ENCODE data around the gene CARNS1. TPM values are rescaled to one million over a fixed set of nuclear protein-coding genes. Genes with fewer than 3 reads are reported as not detected.

Gene CARNS1
- total RNA-seq, 1 experiment from 2014 or later, result 0.07 TPM

DNA sequence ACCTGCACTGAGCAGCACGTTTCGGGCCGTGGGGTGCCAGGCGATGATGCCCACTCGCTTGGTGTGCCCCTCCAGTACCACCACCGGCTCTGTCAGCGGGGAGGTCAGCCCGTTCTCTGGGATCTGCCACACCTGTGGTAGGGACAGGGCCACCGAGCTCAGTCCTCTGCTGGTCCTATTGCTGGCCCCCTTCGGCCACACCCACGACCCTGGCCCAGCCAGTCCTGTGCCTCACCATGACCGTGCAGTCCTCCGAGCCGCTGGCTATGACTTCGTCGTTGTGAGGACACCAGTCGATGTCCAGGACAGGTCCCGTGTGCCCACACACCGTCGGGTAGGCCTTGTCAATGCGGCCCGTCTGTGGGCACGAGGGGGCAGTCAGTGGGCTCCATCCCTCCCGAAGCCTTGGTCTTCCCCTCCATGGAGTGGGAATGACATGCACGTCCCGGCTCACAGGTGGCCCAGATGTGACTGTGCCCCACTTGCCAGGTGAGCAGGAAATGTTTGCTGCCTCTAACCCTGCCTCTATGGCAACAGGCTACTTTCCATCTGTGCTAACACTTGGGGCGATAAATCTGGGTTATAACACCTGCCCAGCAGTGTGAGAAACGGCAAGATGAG, 26.4 kb downstream of the CARNS1 start:
- ChIA-PET CTCF (no interaction called here), POLR2A (interaction anchor here (0.7 to 1.3 kb wide), 3 partner anchors 13 to 40 kb away, joined by 3 to 4 read pairs (median 3); partner anchors contain the start of genes PPP1CA and RPS6KB2)
- no peak for TF ChIP-seq CTCF (IDR thresholded peaks at IDR 0.05; ENCODE audit: unreplicated experiment)
- Mint-ChIP-seq H3K4me3 (ENCODE audit: unreplicated experiment) (peak overlapping the region; percentile 82), H3K9me3 (ENCODE audit: unreplicated experiment) (no peaks in the 10 kb centered on the region), H3K36me3 (ENCODE audit: insufficient read depth, unreplicated experiment) (peaks cover 22% of the 10 kb centered on the region), H3K27ac (ENCODE audit: low read depth, unreplicated experiment) (no peak overlapping the region), H3K4me1 (ENCODE audit: insufficient read depth, unreplicated experiment) (peaks cover 17% of the 10 kb centered on the region), H3K27me3 (ENCODE audit: insufficient read depth, unreplicated experiment) (no peaks in the 10 kb centered on the region)
- BruUV-seq (replicated peaks), result TSS peak; percentile 32
- DNase-seq (ENCODE audit: unreplicated experiment), result no peak
- intact Hi-C loops (cut with micrococcal nuclease), result loop anchor here (2.0 kb wide), 1 partner anchor 65 kb away; no protein-coding TSS in a partner anchor

GRCh38 chr11:67442504-67443404, 27.3 kb downstream of the CARNS1 start:
- CTCF ChIA-PET, result interaction anchor here (1.2 kb wide), 1 partner anchor 22 kb away, joined by 3 read pairs; no protein-coding TSS in a partner anchor
- H3K4me1 Mint-ChIP-seq (ENCODE audit: insufficient read depth, unreplicated experiment), result peaks cover 17% of the 10 kb centered on the region
- no peaks in the 10 kb centered on the region for H3K27me3 Mint-ChIP-seq (ENCODE audit: insufficient read depth, unreplicated experiment)
- DNase-seq (ENCODE audit: unreplicated experiment), result no peak
- intact Hi-C loops (cut with micrococcal nuclease), result loop anchor here (1.0 to 2.0 kb wide), 2 partner anchors 22 to 64 kb away; no protein-coding TSS in a partner anchor
- no TSS peak for BruUV-seq (replicated peaks)
- peak overlapping the region; percentile 82 for H3K4me3 Mint-ChIP-seq (ENCODE audit: unreplicated experiment)
- no peaks in the 10 kb centered on the region for H3K9me3 Mint-ChIP-seq (ENCODE audit: unreplicated experiment)
- peak overlapping the region; percentile 63 for H3K27ac Mint-ChIP-seq (ENCODE audit: low read depth, unreplicated experiment)
- no peak for TF ChIP-seq CTCF (IDR thresholded peaks at IDR 0.05; ENCODE audit: unreplicated experiment)
- H3K36me3 Mint-ChIP-seq (ENCODE audit: insufficient read depth, unreplicated experiment), result peaks cover 18% of the 10 kb centered on the region
- POLR2A ChIA-PET, result interaction anchor here (0.8 to 2.3 kb wide), 5 partner anchors 14 to 63 kb away, joined by 3 to 13 read pairs (median 3); partner anchors contain the start of genes PITPNM1, RPS6KB2 and TMEM134

DNA sequence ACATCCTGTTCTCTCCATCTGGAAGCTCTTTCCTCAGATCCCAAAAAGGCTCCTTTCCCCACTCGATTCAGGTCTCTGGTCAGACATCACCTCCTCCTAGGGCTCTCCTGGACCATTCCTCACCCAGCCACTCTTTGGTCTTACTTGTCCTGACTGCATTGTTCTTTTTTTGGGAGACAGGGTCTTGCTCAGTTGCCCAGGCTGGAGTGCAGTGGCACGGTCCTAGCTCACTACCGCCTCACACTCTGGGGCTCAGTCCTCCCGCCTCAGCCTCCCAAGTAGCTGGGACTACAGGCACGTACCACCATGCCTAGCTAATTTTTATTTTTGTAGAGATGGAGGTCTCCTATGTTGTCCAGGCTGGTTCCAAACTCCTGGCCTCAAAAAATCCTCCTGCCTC, 30.0 kb downstream of the CARNS1 start:
- ChIA-PET CTCF (interaction anchor here (0.5 kb wide), 1 partner anchor 28 kb away, joined by 3 read pairs; no protein-coding TSS in a partner anchor), POLR2A (interaction anchor here (0.7 kb wide), 1 partner anchor 18 kb away, joined by 4 read pairs; the partner anchor contains the start of gene RPS6KB2)
- no peaks in the 10 kb centered on the region for H3K27me3 Mint-ChIP-seq (ENCODE audit: insufficient read depth, unreplicated experiment)
- H3K36me3 Mint-ChIP-seq (ENCODE audit: insufficient read depth, unreplicated experiment), result no peaks in the 10 kb centered on the region
- peak overlapping the region; percentile 24 for H3K4me3 Mint-ChIP-seq (ENCODE audit: unreplicated experiment)
- H3K27ac Mint-ChIP-seq (ENCODE audit: low read depth, unreplicated experiment), result peak overlapping the region; percentile 5
- intact Hi-C loops (cut with micrococcal nuclease), result no loop called here
- no peak for TF ChIP-seq CTCF (IDR thresholded peaks at IDR 0.05; ENCODE audit: unreplicated experiment)
- BruUV-seq (replicated peaks), result no TSS peak
- no peak for DNase-seq (ENCODE audit: unreplicated experiment)
- peaks cover 9% of the 10 kb centered on the region for H3K4me1 Mint-ChIP-seq (ENCODE audit: insufficient read depth, unreplicated experiment)
- no peaks in the 10 kb centered on the region for H3K9me3 Mint-ChIP-seq (ENCODE audit: unreplicated experiment)

DNA sequence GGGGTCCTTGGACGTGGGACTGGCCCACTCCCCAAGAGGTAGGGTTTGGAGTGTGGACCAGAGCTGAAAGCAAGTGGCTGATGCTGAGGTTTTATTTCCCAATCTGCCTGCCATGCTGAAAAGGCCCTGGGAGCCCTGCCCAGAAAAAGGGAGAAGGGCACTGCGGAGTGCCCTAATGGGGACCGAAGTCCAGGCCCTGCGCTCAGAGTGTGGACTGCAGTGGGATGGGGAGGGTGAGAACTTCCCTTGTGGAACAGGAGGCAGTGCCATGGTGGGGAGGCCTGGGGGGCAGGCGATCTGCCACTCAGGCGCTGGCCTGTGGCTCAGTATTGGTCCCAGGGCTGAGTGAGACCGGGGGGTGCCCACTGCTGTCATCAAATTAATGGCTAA, 32.7 kb downstream of the CARNS1 start:
- no peak for DNase-seq (ENCODE audit: unreplicated experiment)
- H3K27ac Mint-ChIP-seq (ENCODE audit: low read depth, unreplicated experiment), result no peak overlapping the region
- no peak overlapping the region for H3K4me3 Mint-ChIP-seq (ENCODE audit: unreplicated experiment)
- TF ChIP-seq CTCF (IDR thresholded peaks at IDR 0.05; ENCODE audit: unreplicated experiment), result no peak
- H3K4me1 Mint-ChIP-seq (ENCODE audit: insufficient read depth, unreplicated experiment), result peaks cover 9% of the 10 kb centered on the region
- peaks cover 4% of the 10 kb centered on the region for H3K36me3 Mint-ChIP-seq (ENCODE audit: insufficient read depth, unreplicated experiment)
- no TSS peak for BruUV-seq (replicated peaks)
- POLR2A ChIA-PET, result no interaction called here
- no peaks in the 10 kb centered on the region for H3K27me3 Mint-ChIP-seq (ENCODE audit: insufficient read depth, unreplicated experiment)
- CTCF ChIA-PET, result interaction anchor here (0.6 kb wide), 2 partner anchors 44 to 495 kb away, joined by 3 read pairs; partner anchors contain the start of gene TBC1D10C
- no peaks in the 10 kb centered on the region for H3K9me3 Mint-ChIP-seq (ENCODE audit: unreplicated experiment)
- intact Hi-C loops (cut with micrococcal nuclease), result no loop called here

Data from MCF 10A (cell line).